Peyer's patch (tissue), 4 donors: ENCODE results near the gene SLC29A4.

Experiments used
- CTCF ChIP-seq, 6 experiments: fragments of 450-650 bp in 4 of 6; fragments of 200-600 bp in 2 of 6; sonication (generic) in 1 of 6; IDR thresholded peaks; one replicate each; pipeline ENCODE4 v1.5.1; 2017 to 2019; ENCODE audit warnings: antibody characterized with exemption in 6 of 6, mild to moderate bottlenecking in 3 of 6, moderate library complexity in 1 of 6
- POLR2A ChIP-seq, 2 donors: fragments of 450-650 bp; IDR thresholded peaks; one replicate each; pipeline ENCODE4 v1.5.1; 2017; ENCODE audit warnings: antibody characterized with exemption in 2 of 2, mild to moderate bottlenecking in 2 of 2, moderate library complexity in 2 of 2

GRCh38 chr7:5310822-5311405 lies 28.2 kb downstream of the SLC29A4 start:
- TF ChIP-seq CTCF (IDR thresholded peaks at IDR 0.05) = no peak
- TF ChIP-seq POLR2A (IDR thresholded peaks at IDR 0.05) = no peak
